Panc1 (cell line): ENCODE data around the gene TMEM43.

ENCODE experiments used
- POLR2AphosphoS5 ChIP-seq: IDR thresholded peaks from 2 replicates; pipeline ENCODE4 v1.6.1; 2012; ENCODE audit warnings: mild to moderate bottlenecking, low read depth, low read length, moderate library complexity
- TF ChIP-seq, protein P1 (sequence below): fragments of 450-650 bp; IDR thresholded peaks from 2 replicates; pipeline ENCODE4 v1.5.1; 2017; ENCODE audit warnings: mild to moderate bottlenecking

- no peak for TF ChIP-seq POLR2AphosphoS5
- TF ChIP-seq, protein P1, sequence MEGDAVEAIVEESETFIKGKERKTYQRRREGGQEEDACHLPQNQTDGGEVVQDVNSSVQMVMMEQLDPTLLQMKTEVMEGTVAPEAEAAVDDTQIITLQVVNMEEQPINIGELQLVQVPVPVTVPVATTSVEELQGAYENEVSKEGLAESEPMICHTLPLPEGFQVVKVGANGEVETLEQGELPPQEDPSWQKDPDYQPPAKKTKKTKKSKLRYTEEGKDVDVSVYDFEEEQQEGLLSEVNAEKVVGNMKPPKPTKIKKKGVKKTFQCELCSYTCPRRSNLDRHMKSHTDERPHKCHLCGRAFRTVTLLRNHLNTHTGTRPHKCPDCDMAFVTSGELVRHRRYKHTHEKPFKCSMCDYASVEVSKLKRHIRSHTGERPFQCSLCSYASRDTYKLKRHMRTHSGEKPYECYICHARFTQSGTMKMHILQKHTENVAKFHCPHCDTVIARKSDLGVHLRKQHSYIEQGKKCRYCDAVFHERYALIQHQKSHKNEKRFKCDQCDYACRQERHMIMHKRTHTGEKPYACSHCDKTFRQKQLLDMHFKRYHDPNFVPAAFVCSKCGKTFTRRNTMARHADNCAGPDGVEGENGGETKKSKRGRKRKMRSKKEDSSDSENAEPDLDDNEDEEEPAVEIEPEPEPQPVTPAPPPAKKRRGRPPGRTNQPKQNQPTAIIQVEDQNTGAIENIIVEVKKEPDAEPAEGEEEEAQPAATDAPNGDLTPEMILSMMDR, result no peak
These were observed 2.8 kb downstream of the TMEM43 start for GRCh38 chr3:14127516-14128161.
